Epithelial cell of proximal tubule (primary cell): ENCODE data around the gene KCNMA1. TPM values are rescaled to one million over a fixed set of nuclear protein-coding genes. Genes with fewer than 3 reads are reported as not detected.

ENCODE experiments used
- DNase-seq: peaks from one replicate; pipeline ENCODE4 v3.0.0-alpha.2; 2011; ENCODE audit warnings: low read depth
- H3K4me3 ChIP-seq: 2 replicates; pipeline ENCODE4 v1.5.1; 2011; ENCODE audit warnings: low read depth, mild to moderate bottlenecking, low read length
- total RNA-seq: library from RNA; depleted of rRNA; stranded (reverse); fragments of >200 nt; gene quantifications from 2 replicates; pipeline ENCODE4 v1.2.3, GENCODE V29; 2015
- TF ChIP-seq, protein P1 (sequence below): conservative IDR thresholded peaks from 2 replicates; pipeline ENCODE4 v1.5.1; 2012; ENCODE audit warnings: low read depth, mild to moderate bottlenecking, low read length

The KCNMA1 gene
- total RNA-seq, 1 donor from 2014 or later = 12.5 TPM

GRCh38 chr10:77310288-77310840 is 327.2 kb downstream of the KCNMA1 start:
- no peak overlapping the region for H3K4me3 ChIP-seq
- DNase-seq = no peak
- TF ChIP-seq, protein P1, sequence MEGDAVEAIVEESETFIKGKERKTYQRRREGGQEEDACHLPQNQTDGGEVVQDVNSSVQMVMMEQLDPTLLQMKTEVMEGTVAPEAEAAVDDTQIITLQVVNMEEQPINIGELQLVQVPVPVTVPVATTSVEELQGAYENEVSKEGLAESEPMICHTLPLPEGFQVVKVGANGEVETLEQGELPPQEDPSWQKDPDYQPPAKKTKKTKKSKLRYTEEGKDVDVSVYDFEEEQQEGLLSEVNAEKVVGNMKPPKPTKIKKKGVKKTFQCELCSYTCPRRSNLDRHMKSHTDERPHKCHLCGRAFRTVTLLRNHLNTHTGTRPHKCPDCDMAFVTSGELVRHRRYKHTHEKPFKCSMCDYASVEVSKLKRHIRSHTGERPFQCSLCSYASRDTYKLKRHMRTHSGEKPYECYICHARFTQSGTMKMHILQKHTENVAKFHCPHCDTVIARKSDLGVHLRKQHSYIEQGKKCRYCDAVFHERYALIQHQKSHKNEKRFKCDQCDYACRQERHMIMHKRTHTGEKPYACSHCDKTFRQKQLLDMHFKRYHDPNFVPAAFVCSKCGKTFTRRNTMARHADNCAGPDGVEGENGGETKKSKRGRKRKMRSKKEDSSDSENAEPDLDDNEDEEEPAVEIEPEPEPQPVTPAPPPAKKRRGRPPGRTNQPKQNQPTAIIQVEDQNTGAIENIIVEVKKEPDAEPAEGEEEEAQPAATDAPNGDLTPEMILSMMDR = no peak

GRCh38 chr10:77309509-77309908 is 328.1 kb downstream of the KCNMA1 start:
- no peak for DNase-seq
- TF ChIP-seq, protein P1 = no peak
- no peak overlapping the region for H3K4me3 ChIP-seq

DNA sequence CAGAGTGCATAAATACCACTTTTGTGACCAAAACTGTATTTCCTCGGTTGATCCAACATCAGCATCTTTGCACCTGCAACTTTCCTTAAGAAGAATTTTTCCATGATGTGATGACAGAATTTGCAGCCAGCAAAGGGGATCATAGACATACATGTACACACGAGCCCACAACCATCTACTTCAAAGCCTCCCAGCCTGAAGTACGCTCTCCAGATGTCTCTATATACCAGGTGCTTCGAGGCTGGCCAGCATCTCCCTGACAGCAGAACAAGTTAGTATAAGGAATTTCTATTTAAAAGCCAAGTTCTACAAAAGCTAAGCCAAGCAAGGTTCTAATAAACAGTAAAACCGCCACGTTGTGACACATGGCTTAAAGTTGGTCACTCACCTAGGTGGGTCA is 328.5 kb downstream of the KCNMA1 start:
- TF ChIP-seq, protein P1 = no peak

DNA sequence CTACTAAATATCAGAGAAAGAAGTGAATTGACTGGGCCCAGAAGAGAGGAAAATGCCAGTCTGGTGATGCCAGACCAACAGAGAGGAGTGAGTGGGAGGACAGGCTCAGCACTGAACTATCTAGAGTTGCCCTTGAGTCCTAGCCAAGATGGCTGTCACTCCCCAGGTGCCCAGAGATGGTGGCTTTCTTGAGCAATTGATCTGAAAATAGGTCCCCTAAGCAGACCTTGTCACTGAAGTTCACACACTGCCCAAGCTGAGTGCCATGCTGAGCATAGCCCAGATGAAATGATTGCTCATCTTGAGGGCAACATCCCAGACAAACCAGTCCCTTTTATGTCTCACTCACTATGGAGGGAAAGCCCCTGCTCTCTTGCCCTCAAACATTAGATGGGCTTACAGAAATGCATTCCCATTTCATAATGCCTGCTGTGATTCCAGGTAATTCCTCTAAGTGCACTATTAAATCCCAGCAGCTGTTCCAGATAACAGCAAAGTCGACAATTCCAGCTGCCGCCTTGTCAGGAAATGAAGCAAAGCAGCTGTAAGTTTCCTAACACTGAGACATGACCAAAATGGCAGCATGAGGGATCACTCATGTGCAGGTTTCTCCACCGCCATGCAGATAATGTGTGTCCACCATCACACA is 329.4 kb downstream of the KCNMA1 start:
- no peak overlapping the region for H3K4me3 ChIP-seq
- TF ChIP-seq, protein P1 = no peak
- no peak for DNase-seq

More for the DNA sequence above, 328.5 kb downstream of the KCNMA1 start:
- H3K4me3 ChIP-seq = no peak overlapping the region
- no peak for DNase-seq

- TF ChIP-seq, protein P1 = no peak
- no peak for DNase-seq
Measured at GRCh38 chr10:77306666-77307065, 330.9 kb downstream of the KCNMA1 start.

GRCh38 chr10:77305650-77306632 is 331.7 kb downstream of the KCNMA1 start:
- H3K4me3 ChIP-seq = no peak overlapping the region
- DNase-seq = no peak
- TF ChIP-seq, protein P1 = no peak

More at GRCh38 chr10:77306666-77307065, 330.9 kb downstream of the KCNMA1 start:
- H3K4me3 ChIP-seq = no peak overlapping the region
